ENCODE data around the gene CELA3B.
"Not testable (repeated sequence)": the region's sequence is repeated elsewhere in the genome, so short reads cannot be mapped to it uniquely, and the experiment has no call there.

CELA3B gene

DNA sequence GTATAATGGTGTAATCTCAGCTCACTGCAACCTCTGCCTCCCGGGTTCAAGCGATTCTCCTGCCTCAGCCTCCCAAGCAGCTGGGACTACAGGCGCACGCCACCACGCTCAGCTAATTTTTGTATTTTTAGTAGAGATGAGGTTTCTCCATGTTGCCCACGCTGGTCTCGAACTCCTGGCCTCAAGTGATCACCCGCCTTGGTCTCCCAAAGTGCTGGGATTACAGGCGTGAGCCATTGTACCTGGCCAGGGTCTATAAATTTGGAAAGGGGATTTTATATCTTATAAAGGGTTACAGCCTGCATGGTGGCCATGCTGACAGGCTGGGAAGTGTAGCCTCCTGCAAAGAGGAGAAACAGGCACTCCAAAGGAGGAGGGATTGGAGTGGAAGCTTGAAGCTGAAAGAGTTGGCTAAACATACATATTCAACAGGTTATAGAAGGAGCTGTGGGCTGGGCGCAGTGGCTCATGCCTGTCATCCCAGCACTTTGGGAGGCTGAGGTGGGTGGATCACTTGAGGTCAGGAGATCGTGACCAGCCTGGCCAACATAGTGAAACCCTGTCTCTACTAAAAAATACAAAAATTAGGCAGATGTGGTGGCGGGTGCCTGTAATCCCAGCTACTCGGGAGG lies 37.9 kb downstream of the CELA3B start:
- DNase-seq (ENCODE audit: low spot score) = not testable (repeated sequence)

- no peak for TF ChIP-seq CTCF (IDR thresholded peaks at IDR 0.05; ENCODE audit: extremely low read depth, missing control alignments)
- DNase-seq (ENCODE audit: low spot score) = peak; percentile 67
Observed at GRCh38 chr1:22018583-22019559, 42.0 kb downstream of the CELA3B start.

- DNase-seq (ENCODE audit: low spot score) = no peak
- TF ChIP-seq CTCF (IDR thresholded peaks at IDR 0.05; ENCODE audit: extremely low read depth, missing control alignments) = no peak
Observed at GRCh38 chr1:22021061-22021460, 44.2 kb downstream of the CELA3B start.

DNA sequence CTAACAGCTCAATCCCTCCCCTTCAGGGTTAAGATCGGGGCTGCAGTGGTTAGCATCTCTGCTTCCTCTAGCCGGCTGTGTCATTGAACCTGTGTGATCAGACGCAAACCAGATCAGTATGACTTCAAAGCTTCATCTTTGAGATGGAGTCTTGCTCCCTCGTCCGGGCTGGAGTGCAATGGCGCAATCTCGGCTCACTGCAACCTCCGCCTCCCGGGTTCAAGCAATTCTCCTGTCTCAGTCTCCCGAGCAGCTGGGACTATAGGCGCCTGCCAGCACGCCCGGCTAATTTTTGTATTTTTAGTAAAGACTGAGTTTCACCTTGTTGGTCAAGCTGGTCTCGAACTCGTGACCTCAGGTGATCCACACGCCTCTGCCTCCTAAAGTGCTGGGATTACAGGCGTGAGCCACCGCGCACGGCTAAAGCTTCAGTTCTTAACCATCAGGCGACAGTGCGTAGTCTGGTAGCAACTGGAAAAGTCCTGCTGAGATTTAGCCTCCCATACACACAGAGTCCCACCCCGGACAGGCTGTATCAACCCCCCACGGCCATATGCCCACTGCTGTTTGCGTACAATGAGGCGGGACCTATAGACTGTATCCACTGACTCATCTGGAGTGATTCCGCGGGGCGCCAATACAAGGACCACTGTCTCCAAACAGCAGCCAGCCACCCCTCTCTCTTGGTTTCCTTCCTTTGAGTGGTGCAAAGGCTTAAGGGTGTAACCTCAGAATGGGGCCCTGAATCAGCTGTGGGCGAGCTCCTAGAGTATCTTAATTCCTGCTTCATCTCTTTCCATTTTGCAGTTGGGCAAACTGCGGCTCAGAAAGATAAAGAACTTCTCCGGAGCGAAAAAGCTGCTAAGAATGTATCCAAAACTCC lies 47.9 kb downstream of the CELA3B start:
- peak; percentile 53 for DNase-seq (ENCODE audit: low spot score)
- TF ChIP-seq CTCF (IDR thresholded peaks at IDR 0.05; ENCODE audit: extremely low read depth, missing control alignments) = no peak

DNA sequence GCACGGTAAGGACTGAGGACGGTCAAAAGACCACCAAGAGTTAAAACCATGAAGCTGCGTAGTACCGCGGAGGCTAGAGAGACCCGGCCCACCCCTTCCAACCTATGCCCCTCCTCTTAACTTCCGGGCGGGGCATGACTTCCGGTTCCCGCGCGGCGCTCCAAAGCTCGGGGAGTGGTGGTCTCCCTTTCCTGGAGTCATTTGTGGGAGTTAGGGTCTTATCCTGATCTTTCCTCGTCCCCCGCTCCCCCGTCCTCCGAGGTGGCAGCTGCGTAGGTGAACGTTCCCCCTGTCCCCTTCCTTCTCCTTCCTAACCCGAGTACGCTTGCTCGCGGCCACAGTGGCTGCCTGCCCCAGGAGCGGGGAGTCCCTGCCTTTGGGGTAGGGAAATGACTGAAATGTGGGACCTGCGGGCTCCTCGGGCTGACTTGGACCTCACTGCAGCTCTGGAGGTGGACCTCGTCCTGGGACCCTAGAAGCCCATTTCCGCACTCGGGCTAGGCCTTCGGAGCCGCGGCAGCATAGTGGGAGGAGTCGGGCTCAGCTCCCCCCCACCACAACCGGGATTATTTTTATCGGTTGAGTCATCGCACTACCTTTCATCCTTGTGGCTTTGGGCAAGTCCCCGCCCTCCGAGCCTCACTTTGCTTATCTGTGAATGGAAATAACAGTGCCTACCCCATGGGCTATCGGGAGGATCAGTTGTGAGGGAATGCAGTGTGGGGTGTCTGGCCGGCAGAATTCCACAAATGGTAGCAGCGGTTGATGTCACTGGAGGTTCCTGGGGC lies 48.7 kb downstream of the CELA3B start:
- peak; percentile 78 for DNase-seq (ENCODE audit: low spot score)
- no peak for TF ChIP-seq CTCF (IDR thresholded peaks at IDR 0.05; ENCODE audit: extremely low read depth, missing control alignments)

DNA sequence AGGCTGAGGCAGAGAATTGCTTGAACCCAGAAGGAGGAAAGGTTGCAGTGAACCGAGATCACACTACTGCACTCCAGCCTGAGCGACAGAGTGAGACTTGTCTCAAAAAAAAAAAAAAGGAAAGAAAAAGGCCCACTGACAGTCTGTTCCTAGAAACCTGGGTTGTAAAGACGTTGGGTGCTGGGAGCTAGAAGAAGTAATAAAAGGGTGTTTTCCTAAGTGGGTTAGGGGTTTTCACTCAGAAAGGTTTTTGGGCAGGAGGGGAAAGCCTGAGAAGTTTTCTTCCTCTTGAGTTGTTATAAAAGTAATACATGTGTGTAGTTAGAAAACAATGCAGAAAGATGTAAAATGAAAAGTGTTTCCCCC lies 50.1 kb downstream of the CELA3B start:
- no peak for TF ChIP-seq CTCF (IDR thresholded peaks at IDR 0.05; ENCODE audit: extremely low read depth, missing control alignments)
- no peak for DNase-seq (ENCODE audit: low spot score)

DNA sequence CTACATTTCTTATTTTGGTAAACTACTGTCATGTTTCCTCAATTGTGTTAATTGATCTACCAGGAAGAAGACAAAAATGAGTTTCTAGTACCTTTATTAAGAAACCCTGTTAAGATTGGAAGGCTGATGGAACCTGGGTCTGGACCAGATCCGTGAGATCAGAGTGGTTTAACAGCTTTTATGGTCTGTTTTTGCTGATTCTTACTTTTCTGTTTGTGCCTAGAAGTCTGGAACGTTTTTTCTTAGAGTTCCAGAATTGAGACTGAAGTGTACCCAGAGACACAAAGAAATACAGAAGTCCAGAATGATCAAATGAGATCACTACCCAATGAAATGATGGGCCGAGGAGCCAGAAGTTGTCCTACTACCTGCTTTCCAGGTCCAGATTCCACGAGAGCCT lies 53.2 kb downstream of the CELA3B start:
- DNase-seq (ENCODE audit: low spot score) = no peak
- TF ChIP-seq CTCF (IDR thresholded peaks at IDR 0.05; ENCODE audit: extremely low read depth, missing control alignments) = no peak

Data from GM20000 (cell line).